ENCODE measurements around the gene CHID1. TPM values are rescaled to one million over a fixed set of nuclear protein-coding genes. Genes with fewer than 3 reads are reported as not detected.

Gene CHID1
- polyA plus RNA-seq, 2 donors: 22.5 to 30.7 TPM

- peaks cover 4 to 14% of the 10 kb centered on the region in 2 donors for H3K36me3 ChIP-seq (ENCODE audit: control insufficient read depth in 2 of 2, insufficient read depth in 2 of 2, low read length in 1 of 2)
- H3K4me1 ChIP-seq (ENCODE audit: control insufficient read depth in 2 of 2, insufficient read depth in 2 of 2, low read length in 1 of 2): peaks cover 13 to 22% of the 10 kb centered on the region in 2 donors
- WGBS, 2 donors: 0 to 1% methylated on average over 52 to 96 of the region's 96 CpGs
- H3K4me3 ChIP-seq (ENCODE audit: low read depth in 1 of 2, low read length in 2 of 2): peak overlapping the region; percentile 78
- H3K27me3 ChIP-seq (ENCODE audit: control insufficient read depth in 1 of 2, insufficient read depth in 2 of 2, low read length in 2 of 2): no peaks in the 10 kb centered on the region
- H3K27ac ChIP-seq (ENCODE audit: low read depth in 2 of 2, low read length in 1 of 2): peak overlapping the region; percentile 93 to 98
- no peaks in the 10 kb centered on the region for H3K9me3 ChIP-seq (ENCODE audit: control insufficient read depth in 2 of 2, insufficient read depth in 1 of 2, low read depth in 1 of 2, low read length in 1 of 2)
Measured at GRCh38 chr11:819129-819931, 91.3 kb downstream of the CHID1 start.

DNA sequence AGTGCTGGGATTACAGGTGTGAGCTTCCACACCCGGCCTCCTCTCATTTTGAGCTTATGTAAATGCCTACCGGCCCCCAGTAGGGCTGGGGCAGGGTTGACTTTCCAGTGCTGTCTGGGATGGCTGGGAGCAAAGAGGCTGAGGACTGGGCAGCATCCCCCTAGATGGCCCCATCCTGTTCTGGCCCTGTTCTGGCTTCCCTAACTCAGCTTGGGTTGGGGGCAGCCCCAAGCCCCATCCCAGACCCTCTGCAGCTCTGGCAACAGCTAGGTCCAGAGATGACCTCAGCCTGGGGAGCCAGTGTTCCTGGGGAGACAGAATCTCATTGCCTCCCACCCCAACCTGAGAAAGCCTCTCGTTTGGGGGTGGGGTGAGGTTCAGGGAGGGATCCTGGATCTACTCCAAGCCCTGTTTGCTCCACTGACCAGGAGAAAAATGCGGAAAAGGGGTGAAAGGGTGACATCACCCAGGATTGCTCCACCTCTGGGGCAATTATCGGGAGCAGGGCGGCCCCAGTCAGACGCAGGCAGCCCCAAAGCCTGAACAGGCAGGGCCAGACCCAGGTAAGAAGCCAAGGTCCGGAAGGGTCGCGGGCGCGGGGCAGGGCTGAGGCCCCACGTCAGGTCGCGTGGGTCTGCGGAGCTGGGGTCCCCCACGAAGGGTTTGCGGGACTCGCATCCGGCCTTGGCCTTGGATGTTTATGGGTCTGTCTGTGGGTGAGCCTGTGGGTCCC lies 92.0 kb downstream of the CHID1 start, which contains the start of gene PNPLA2:
PNPLA2 (plus strand) TSS at position 519 of the 733 bp plus-strand sequence. CDS start 805 bp downstream, outside the sequence.
- H3K9me3 ChIP-seq (ENCODE audit: control insufficient read depth in 2 of 2, insufficient read depth in 1 of 2, low read depth in 1 of 2, low read length in 1 of 2): no peaks in the 10 kb centered on the region
- H3K36me3 ChIP-seq (ENCODE audit: control insufficient read depth in 2 of 2, insufficient read depth in 2 of 2, low read length in 1 of 2): peaks cover 8 to 9% of the 10 kb centered on the region in 2 donors
- H3K4me1 ChIP-seq (ENCODE audit: control insufficient read depth in 2 of 2, insufficient read depth in 2 of 2, low read length in 1 of 2): peaks cover 13 to 22% of the 10 kb centered on the region in 2 donors
- H3K27me3 ChIP-seq (ENCODE audit: control insufficient read depth in 1 of 2, insufficient read depth in 2 of 2, low read length in 2 of 2): no peaks in the 10 kb centered on the region
- peak within 1 kb of the TSS; percentile 78 for H3K4me3 ChIP-seq (ENCODE audit: low read depth in 1 of 2, low read length in 2 of 2)
- H3K27ac ChIP-seq (ENCODE audit: low read depth in 2 of 2, low read length in 1 of 2): peak within 1 kb of the TSS; percentile 93 to 98
- 17% methylated on average over 20 of the region's 20 CpGs for WGBS, 2 donors

Other genes starting within 250 kb of the CHID1 start
- gene DEAF1, start 215.6 kb downstream of the CHID1 start, polyA plus RNA-seq: 10 to 100 TPM; 20.3 to 42.4 TPM
- gene TMEM80, start 215.0 kb downstream of the CHID1 start, polyA plus RNA-seq: 10 to 100 TPM; 25.0 to 53.9 TPM
- 100 to 1,000 TPM; 254 to 440 TPM for gene EPS8L2, start 204.6 kb downstream of the CHID1 start, polyA plus RNA-seq
- 100 to 1,000 TPM; 228 to 278 TPM for gene TALDO1, start 163.3 kb downstream of the CHID1 start, polyA plus RNA-seq
- gene GATD1, start 133.3 kb downstream of the CHID1 start, polyA plus RNA-seq: 10 to 100 TPM; 23.1 to 49.2 TPM
- gene CEND1, start 120.7 kb downstream of the CHID1 start, polyA plus RNA-seq: under 1 TPM; 0.10 to 0.12 TPM
- 10 to 100 TPM; 10.2 TPM for gene SLC25A22, start 112.5 kb downstream of the CHID1 start, polyA plus RNA-seq
- gene PIDD1, start 105.6 kb downstream of the CHID1 start, polyA plus RNA-seq: 10 to 100 TPM; 11.3 to 27.8 TPM
- 1,000 to 10,000 TPM; 1,061 to 1,474 TPM for gene RPLP2, start 100.8 kb downstream of the CHID1 start, polyA plus RNA-seq
- 10 to 100 TPM; 51.7 to 53.2 TPM for gene PNPLA2, start 91.9 kb downstream of the CHID1 start, polyA plus RNA-seq
- 1 to 10 TPM; 3.2 to 5.3 TPM for gene CRACR2B, start 82.9 kb downstream of the CHID1 start, polyA plus RNA-seq
- 100 to 1,000 TPM in 1 of 2 donors, 10 to 100 TPM in 1; 75.5 to 108 TPM for gene CD151, start 77.9 kb downstream of the CHID1 start, polyA plus RNA-seq
- 100 to 1,000 TPM in 1 of 2 donors, 10 to 100 TPM in 1; 64.9 to 177 TPM for gene POLR2L, start 68.3 kb downstream of the CHID1 start, polyA plus RNA-seq
- 10 to 100 TPM in 1 of 2 donors, 1 to 10 TPM in 1; 9.8 to 16.8 TPM for gene TSPAN4, start 68.0 kb downstream of the CHID1 start, polyA plus RNA-seq
- gene AP2A2, start 15.1 kb upstream of the CHID1 start, polyA plus RNA-seq: 10 to 100 TPM; 17.3 to 20.2 TPM
- under 1 TPM; 0.26 to 0.46 TPM for gene MUC6, start 125.9 kb upstream of the CHID1 start, polyA plus RNA-seq
- gene MUC2, start 164.1 kb upstream of the CHID1 start, polyA plus RNA-seq: under 1 TPM in 1 of 2 donors, not detected in 1; 0.04 TPM
- under 1 TPM; 0.01 to 0.08 TPM for gene MUC5AC, start 247.1 kb upstream of the CHID1 start, polyA plus RNA-seq

All from esophagus (tissue), 2 donors.